GM12878 (cell line): Measurements from ENCODE around the gene FBXL3.

Source experiments
- CHD4 ChIP-seq: fragments of 200-600 bp; sonication (generic); IDR thresholded peaks from 2 replicates; pipeline ENCODE4 v1.6.1; 2016; ENCODE audit warnings: mild to moderate bottlenecking
- DPF2 ChIP-seq: fragments of 450-650 bp; IDR thresholded peaks from 2 replicates; pipeline ENCODE4 v1.6.1; 2017; ENCODE audit warnings: mild to moderate bottlenecking
- FOS ChIP-seq: IDR thresholded peaks from 3 replicates; pipeline ENCODE4 v1.6.1; 2011; ENCODE audit warnings: borderline replicate concordance; ENCODE audit not compliant: insufficient read length; ENCODE audit errors: extremely low read depth
- FOXM1 ChIP-seq: IDR thresholded peaks from 2 replicates; pipeline ENCODE4 v1.6.1; 2012; ENCODE audit warnings: low read depth, mild to moderate bottlenecking, inconsistent platforms, low read length, moderate library complexity
- JUND ChIP-seq: IDR thresholded peaks from 2 replicates; pipeline ENCODE4 v1.6.1; 2012; ENCODE audit warnings: low read depth, mild to moderate bottlenecking, low read length, improper control_type of control experiment, moderate library complexity
- NR2C2 ChIP-seq: IDR thresholded peaks from 2 replicates; pipeline ENCODE4 v1.6.1; 2011; ENCODE audit warnings: borderline replicate concordance, low read depth; ENCODE audit not compliant: control insufficient read depth, insufficient read length
- PAX8 ChIP-seq: fragments of 450-650 bp; IDR thresholded peaks from 2 replicates; pipeline ENCODE4 v1.6.1; 2017; ENCODE audit warnings: mild to moderate bottlenecking, moderate library complexity
- POLR2AphosphoS5 ChIP-seq: IDR thresholded peaks from 2 replicates; pipeline ENCODE4 v1.6.1; 2011; ENCODE audit warnings: mild to moderate bottlenecking, low read length, inconsistent platforms
- RAD21 ChIP-seq: IDR thresholded peaks from 2 replicates; pipeline ENCODE4 v1.6.1; 2011; ENCODE audit warnings: mild to moderate bottlenecking, low read depth, low read length, moderate library complexity; ENCODE audit not compliant: insufficient read depth
- TAF1 ChIP-seq: IDR thresholded peaks from 2 replicates; pipeline ENCODE4 v1.6.1; 2011; ENCODE audit warnings: mild to moderate bottlenecking, low read depth, low read length, borderline replicate concordance
- TF ChIP-seq, protein P1 (sequence below), 3 experiments: IDR thresholded peaks in 2 of 3; conservative IDR thresholded peaks in 1 of 3; 2 replicates each; pipeline ENCODE4 v1.5.1; 2011; ENCODE audit warnings: low read depth in 3 of 3, low read length in 3 of 3, mild to moderate bottlenecking in 3 of 3, control low read depth in 2 of 3, moderate library complexity in 2 of 3, inconsistent platforms in 1 of 3, mixed read lengths in 1 of 3; ENCODE audit not compliant: control insufficient read depth in 2 of 3, insufficient read depth in 1 of 3; ENCODE audit errors: extremely low read depth in 1 of 3
- TF ChIP-seq, protein P2 (sequence below): IDR thresholded peaks from 2 replicates; pipeline ENCODE4 v1.6.1; 2011; ENCODE audit warnings: mild to moderate bottlenecking, low read depth, low read length, moderate library complexity; ENCODE audit not compliant: insufficient replicate concordance

DNA sequence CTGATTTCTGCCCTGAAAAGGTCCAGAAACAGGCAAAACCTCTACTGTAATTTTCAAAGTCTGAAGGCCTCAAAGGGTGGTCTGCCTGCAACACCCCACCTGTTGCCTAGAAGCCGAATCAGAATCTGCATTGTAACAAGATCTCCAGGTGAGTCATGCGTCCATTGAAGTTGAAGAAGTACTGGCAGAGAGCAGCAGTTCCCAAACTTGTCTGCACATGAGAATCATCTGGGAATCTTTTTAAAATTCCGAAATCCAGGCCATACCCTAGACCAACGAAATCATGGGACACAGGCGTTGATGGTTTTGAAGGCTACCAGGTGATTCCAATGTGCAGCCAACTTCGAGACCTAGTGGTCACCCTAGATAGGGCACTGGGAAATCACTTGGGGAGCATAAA is 51.1 kb downstream of the FBXL3 start:
- TF ChIP-seq, protein P1, sequence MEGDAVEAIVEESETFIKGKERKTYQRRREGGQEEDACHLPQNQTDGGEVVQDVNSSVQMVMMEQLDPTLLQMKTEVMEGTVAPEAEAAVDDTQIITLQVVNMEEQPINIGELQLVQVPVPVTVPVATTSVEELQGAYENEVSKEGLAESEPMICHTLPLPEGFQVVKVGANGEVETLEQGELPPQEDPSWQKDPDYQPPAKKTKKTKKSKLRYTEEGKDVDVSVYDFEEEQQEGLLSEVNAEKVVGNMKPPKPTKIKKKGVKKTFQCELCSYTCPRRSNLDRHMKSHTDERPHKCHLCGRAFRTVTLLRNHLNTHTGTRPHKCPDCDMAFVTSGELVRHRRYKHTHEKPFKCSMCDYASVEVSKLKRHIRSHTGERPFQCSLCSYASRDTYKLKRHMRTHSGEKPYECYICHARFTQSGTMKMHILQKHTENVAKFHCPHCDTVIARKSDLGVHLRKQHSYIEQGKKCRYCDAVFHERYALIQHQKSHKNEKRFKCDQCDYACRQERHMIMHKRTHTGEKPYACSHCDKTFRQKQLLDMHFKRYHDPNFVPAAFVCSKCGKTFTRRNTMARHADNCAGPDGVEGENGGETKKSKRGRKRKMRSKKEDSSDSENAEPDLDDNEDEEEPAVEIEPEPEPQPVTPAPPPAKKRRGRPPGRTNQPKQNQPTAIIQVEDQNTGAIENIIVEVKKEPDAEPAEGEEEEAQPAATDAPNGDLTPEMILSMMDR (IDR thresholded peaks at IDR 0.05 in 2 of 3, conservative IDR thresholded peaks at IDR 0.05 in 1 of 3; ENCODE audit: control insufficient read depth in 2 of 3, extremely low read depth in 1 of 3, insufficient read depth in 1 of 3, low read depth in 3 of 3, low read length in 3 of 3): no peak
- no peak for TF ChIP-seq PAX8
- TF ChIP-seq FOS: no peak
- no peak for TF ChIP-seq CHD4
- TF ChIP-seq TAF1: no peak
- TF ChIP-seq, protein P2, sequence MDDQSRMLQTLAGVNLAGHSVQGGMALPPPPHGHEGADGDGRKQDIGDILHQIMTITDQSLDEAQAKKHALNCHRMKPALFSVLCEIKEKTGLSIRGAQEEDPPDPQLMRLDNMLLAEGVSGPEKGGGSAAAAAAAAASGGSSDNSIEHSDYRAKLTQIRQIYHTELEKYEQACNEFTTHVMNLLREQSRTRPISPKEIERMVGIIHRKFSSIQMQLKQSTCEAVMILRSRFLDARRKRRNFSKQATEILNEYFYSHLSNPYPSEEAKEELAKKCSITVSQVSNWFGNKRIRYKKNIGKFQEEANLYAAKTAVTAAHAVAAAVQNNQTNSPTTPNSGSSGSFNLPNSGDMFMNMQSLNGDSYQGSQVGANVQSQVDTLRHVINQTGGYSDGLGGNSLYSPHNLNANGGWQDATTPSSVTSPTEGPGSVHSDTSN: no peak
- no peak for TF ChIP-seq NR2C2
- TF ChIP-seq DPF2: no peak
- TF ChIP-seq RAD21: no peak
- no peak for TF ChIP-seq JUND
- TF ChIP-seq POLR2AphosphoS5: no peak
- no peak for TF ChIP-seq FOXM1
